ENCODE measurements around the gene PPP2R2B. TPM values are rescaled to one million over a fixed set of nuclear protein-coding genes. Genes with fewer than 3 reads are reported as not detected.

PPP2R2B gene
- 1 to 10 TPM in 4 of 9 donors, under 1 TPM in 4, not detected in 1; 0.12 to 2.9 (median 0.97) TPM for total RNA-seq
- polyA plus RNA-seq: under 1 TPM; 0.03 to 0.11 TPM
- long read RNA-seq, donor 1: 0 reads
- long read RNA-seq, donor 2: 0 reads
- long read RNA-seq, donor 3: 0 reads

DNA sequence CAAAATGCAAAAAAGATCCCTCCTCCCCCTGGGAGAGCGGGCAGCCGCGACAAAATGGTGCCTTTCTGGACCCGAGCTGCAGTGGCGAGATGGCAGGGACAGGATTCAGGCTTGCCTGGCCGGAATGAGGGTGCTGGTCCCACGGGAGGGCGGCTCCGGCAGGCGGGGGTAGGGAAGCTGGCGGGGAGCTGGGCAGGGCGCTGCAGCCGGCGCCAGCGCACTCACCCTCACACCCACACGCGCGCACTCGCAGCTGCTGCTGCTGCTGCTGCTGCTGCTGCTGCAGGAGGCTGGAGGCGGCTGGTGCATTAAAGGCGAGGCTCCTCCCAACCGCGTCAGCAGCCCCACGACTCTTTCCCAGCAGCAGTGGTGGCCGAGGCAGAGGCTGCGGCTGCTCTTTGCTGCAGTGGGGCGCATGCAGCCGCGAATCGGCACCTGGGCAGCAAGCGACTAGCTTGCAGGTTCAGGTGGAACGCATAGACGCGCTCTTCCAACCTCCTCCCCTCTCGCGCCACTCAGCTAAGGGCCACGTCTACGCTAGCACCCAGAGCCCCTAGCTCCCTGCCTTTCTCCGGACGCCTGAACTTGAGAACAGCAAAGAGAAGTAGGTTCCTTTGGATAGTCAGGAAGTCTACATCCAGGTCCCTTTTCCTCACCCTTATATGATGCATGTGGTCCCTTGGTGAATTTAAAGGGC, at the start of gene PPP2R2B:
Gene PPP2R2B (minus strand): TSS at position 282 of the 697 bp plus-strand sequence.
- Histone ChIP-seq H3K4me3 (peak within 1 kb of the TSS; percentile 17 to 67 (median 51)), H3K36me3 (no peaks in the 10 kb centered on the region), H3K4me1 (peaks cover 0 to 22% (median 7%) of the 10 kb centered on the region in 12 donors), H3K27me3 (peaks cover 0 to 44% (median 22%) of the 10 kb centered on the region in 9 donors), H3K9me3 (no peaks in the 10 kb centered on the region), H3K27ac (no peak within 1 kb of the TSS)
- WGBS, 4 donors: 0 to 1% (median 1%) methylated on average over 15 to 40 of the region's 40 CpGs
- ATAC-seq: peak in 3 of 4 donors; percentile 64 to 80 (median 65)
- TF ChIP-seq POLR2A (IDR thresholded peaks at IDR 0.05): no peak
- TF ChIP-seq, protein P1, sequence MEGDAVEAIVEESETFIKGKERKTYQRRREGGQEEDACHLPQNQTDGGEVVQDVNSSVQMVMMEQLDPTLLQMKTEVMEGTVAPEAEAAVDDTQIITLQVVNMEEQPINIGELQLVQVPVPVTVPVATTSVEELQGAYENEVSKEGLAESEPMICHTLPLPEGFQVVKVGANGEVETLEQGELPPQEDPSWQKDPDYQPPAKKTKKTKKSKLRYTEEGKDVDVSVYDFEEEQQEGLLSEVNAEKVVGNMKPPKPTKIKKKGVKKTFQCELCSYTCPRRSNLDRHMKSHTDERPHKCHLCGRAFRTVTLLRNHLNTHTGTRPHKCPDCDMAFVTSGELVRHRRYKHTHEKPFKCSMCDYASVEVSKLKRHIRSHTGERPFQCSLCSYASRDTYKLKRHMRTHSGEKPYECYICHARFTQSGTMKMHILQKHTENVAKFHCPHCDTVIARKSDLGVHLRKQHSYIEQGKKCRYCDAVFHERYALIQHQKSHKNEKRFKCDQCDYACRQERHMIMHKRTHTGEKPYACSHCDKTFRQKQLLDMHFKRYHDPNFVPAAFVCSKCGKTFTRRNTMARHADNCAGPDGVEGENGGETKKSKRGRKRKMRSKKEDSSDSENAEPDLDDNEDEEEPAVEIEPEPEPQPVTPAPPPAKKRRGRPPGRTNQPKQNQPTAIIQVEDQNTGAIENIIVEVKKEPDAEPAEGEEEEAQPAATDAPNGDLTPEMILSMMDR (IDR thresholded peaks at IDR 0.05): no peak
- intact Hi-C loops (cut with DNase I): no loop called here
- DNase-seq: peak in 4 of 5 donors; percentile 18 to 60 (median 28)

DNA sequence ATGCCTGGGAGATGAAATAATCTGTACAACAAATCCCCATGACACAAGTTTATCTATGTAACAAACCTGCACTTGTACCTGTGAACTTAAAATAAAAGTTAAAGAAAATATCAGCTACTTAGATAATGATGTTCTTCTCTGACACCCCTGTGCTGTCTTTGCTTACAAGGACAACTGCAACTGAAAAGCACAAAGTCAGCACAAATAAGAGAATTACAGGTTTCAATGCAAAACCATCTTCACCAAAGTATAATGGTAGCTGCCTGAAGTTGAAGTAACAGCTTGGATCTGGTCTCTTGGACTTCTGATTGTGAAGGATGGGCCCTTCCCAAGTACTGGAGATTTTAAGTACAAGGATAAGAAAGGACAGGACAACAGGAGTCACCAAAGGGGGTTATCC, 45.6 kb upstream of the PPP2R2B start:
- ATAC-seq: no peak
- Histone ChIP-seq H3K27me3 (no peaks in the 10 kb centered on the region), H3K4me3 (no peak overlapping the region), H3K27ac (no peak overlapping the region), H3K9me3 (peaks cover 0 to 3% (median 0%) of the 10 kb centered on the region in 12 donors), H3K36me3 (no peaks in the 10 kb centered on the region), H3K4me1 (no peaks in the 10 kb centered on the region)
- TF ChIP-seq, protein P1 (IDR thresholded peaks at IDR 0.05): no peak
- intact Hi-C loops (cut with DNase I): no loop called here
- no peak for DNase-seq

DNA sequence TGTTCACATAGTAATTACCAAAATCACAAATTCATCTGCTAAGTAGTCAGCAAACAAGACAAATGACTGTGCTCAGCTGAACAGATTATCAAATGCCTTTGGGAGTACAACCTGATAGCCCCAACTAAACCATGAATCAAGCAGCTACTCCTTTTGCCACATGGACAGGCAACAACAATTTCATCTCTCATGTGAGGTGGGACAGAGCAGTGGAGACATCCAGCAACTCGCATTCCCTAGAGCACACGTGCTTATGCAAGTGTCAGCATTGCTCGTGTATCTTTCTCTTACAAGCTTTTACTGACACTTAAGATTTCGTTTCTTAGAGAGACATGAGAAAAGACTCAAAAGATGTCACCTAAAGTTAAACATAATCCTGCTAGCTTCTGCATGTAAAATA, 42.7 kb upstream of the PPP2R2B start:
- Histone ChIP-seq H3K4me1 (no peaks in the 10 kb centered on the region), H3K9me3 (peaks cover 0 to 3% (median 0%) of the 10 kb centered on the region in 12 donors), H3K4me3 (no peak overlapping the region), H3K27ac (no peak overlapping the region), H3K36me3 (no peaks in the 10 kb centered on the region), H3K27me3 (peaks cover 0 to 4% (median 0%) of the 10 kb centered on the region in 9 donors)
- no peak for ATAC-seq
- intact Hi-C loops (cut with DNase I): no loop called here
- DNase-seq: no peak
- WGBS, 4 donors: 42 to 66% (median 58%) methylated on average over 4 of the region's 4 CpGs
- TF ChIP-seq, protein P1 (IDR thresholded peaks at IDR 0.05): no peak
- TF ChIP-seq POLR2A (IDR thresholded peaks at IDR 0.05): no peak

DNA sequence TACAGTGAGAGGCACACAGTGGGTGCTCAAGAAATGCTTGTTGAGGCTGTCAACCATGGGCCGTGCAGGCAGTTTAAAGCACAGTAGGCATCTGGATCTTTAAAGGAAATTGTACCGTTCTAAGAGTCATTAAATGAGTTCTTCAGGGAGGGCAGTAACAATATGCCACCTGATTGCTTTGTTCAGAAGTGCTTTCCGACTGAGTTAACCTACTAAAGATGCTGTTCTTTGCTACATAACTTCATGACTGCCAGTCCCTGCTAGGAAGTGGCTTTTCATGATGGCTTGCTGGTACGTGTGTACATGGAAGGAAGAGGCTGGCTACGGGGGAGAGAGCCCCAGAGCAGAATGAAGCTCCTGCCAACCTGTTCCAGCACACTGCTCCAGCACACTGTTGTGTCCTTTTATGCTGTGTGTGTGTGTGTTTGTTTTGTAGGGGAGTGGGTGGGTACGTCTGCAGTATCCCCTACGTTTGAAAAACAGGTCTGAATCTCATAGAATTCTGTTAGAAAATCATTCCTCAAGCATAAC, 41.9 kb upstream of the PPP2R2B start:
- Histone ChIP-seq H3K36me3 (no peaks in the 10 kb centered on the region), H3K9me3 (peaks cover 0 to 3% (median 0%) of the 10 kb centered on the region in 12 donors), H3K27me3 (peaks cover 0 to 4% (median 0%) of the 10 kb centered on the region in 9 donors), H3K4me1 (no peaks in the 10 kb centered on the region), H3K27ac (no peak overlapping the region), H3K4me3 (no peak overlapping the region)
- TF ChIP-seq POLR2A (IDR thresholded peaks at IDR 0.05): no peak
- TF ChIP-seq, protein P1 (IDR thresholded peaks at IDR 0.05): no peak
- no peak for ATAC-seq
- 62 to 71% (median 68%) methylated on average over 7 of the region's 7 CpGs for WGBS, 4 donors
- no peak for DNase-seq
- intact Hi-C loops (cut with DNase I): no loop called here

Data from heart left ventricle (tissue), 16 donors.